Measurements from ENCODE around the gene FCN1. TPM values are rescaled to one million over a fixed set of nuclear protein-coding genes. Genes with fewer than 3 reads are reported as not detected.

Gene FCN1
- polyA plus RNA-seq, 1 donor (not counting 4 experiments of a cell fraction or from before 2014, with no cell fraction given): not detected

- no peak for FAIRE-seq
- H2AFZ ChIP-seq (ENCODE audit: control insufficient read depth, low read length): no peak overlapping the region
These were observed 42.2 kb upstream of the FCN1 start for GRCh38 chr9:134959971-134960310.

DNA sequence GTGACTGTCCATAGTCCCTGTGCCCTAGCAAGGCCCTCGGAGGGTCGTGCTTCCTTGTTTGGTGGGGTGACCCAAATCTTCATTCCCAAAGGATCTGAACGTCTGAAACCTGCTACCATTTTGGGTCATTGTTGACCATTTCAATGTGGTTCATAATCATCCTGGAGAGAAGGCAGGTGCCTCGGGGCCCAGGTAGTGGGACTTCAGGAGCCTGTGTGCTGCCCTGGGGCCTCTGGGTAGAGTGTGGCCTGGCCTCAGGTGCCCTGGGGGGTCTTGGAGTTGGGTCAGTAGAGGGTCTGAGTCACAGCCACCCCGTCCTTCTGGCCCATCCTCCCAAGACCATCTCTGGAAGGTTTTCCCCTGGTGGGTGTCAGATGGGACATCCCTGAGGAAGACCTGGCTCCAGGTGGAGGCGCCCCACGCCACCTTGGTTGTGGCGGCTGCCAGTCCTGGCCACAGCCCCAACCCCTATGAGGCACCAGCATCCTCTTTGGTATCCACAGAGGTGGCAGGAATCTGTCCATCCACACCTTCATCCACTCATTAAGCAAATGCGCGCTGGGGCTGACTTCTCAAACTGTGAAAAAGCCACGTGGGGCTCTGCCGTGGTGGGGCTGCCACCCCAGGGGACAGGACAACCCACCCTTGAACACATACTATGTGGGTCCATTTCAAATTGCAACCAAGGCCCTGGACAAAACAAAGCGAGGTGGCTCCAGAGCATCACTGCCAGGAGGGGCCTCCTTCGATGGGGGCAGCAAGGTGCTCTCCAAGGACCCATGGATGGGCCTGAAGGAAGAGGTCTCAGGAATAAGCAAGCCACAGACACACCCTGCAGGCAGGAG lies 41.6 kb upstream of the FCN1 start:
- no peak overlapping the region for H3K9ac ChIP-seq (ENCODE audit: control insufficient read depth, extremely low read depth, insufficient read depth, low read length)
- dilution Hi-C loops (cut with MboI; ENCODE audit: extremely low pct_ligation_motif_present, low sequenced_read_pairs): no loop called here
- H3K4me3 ChIP-seq (ENCODE audit: control insufficient read depth in 2 of 3, extremely low read depth in 1 of 3, insufficient read depth in 2 of 3, low read depth in 1 of 3, low read length in 3 of 3): no peak overlapping the region
- H3K27me3 ChIP-seq (ENCODE audit: control insufficient read depth, extremely low read depth, insufficient read depth, low read length): no peaks in the 10 kb centered on the region
- no peaks in the 10 kb centered on the region for H4K20me1 ChIP-seq (ENCODE audit: control insufficient read depth, extremely low read depth, insufficient read depth, low read length)
- H3K9me1 ChIP-seq (ENCODE audit: control insufficient read depth, extremely low read depth, insufficient read depth, low read length): no peaks in the 10 kb centered on the region
- H3K4me1 ChIP-seq (ENCODE audit: control insufficient read depth, extremely low read depth, insufficient read depth, low read length): no peaks in the 10 kb centered on the region
- H3K9me3 ChIP-seq (ENCODE audit: control insufficient read depth, low read depth, low read length): no peaks in the 10 kb centered on the region
- H3K27ac ChIP-seq (ENCODE audit: control insufficient read depth, insufficient read depth, low read length): no peak overlapping the region
- H3K4me2 ChIP-seq (ENCODE audit: control insufficient read depth, extremely low read depth, insufficient read depth, low read depth, low read length): no peak overlapping the region
- TF ChIP-seq, protein P1, sequence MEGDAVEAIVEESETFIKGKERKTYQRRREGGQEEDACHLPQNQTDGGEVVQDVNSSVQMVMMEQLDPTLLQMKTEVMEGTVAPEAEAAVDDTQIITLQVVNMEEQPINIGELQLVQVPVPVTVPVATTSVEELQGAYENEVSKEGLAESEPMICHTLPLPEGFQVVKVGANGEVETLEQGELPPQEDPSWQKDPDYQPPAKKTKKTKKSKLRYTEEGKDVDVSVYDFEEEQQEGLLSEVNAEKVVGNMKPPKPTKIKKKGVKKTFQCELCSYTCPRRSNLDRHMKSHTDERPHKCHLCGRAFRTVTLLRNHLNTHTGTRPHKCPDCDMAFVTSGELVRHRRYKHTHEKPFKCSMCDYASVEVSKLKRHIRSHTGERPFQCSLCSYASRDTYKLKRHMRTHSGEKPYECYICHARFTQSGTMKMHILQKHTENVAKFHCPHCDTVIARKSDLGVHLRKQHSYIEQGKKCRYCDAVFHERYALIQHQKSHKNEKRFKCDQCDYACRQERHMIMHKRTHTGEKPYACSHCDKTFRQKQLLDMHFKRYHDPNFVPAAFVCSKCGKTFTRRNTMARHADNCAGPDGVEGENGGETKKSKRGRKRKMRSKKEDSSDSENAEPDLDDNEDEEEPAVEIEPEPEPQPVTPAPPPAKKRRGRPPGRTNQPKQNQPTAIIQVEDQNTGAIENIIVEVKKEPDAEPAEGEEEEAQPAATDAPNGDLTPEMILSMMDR (optimal IDR thresholded peaks at IDR 0.05 in 1 of 3, IDR thresholded peaks at IDR 0.05 in 1 of 3, conservative IDR thresholded peaks at IDR 0.05 in 1 of 3; ENCODE audit: extremely low read depth in 1 of 3, insufficient read depth in 2 of 3, low read length in 3 of 3): no peak
- TF ChIP-seq EZH2 (IDR thresholded peaks at IDR 0.05; ENCODE audit: low read length): no peak
- no peaks in the 10 kb centered on the region for H3K79me2 ChIP-seq (ENCODE audit: control insufficient read depth, insufficient read depth, low read length)
- H2AFZ ChIP-seq (ENCODE audit: control insufficient read depth, low read length): no peak overlapping the region
- no peaks in the 10 kb centered on the region for H3K36me3 ChIP-seq (ENCODE audit: control insufficient read depth in 2 of 2, extremely low read depth in 1 of 2, insufficient read depth in 2 of 2, low read length in 2 of 2)
- DNase-seq (ENCODE audit: low read depth, low spot score) (no peak), FAIRE-seq (no peak)

More at GRCh38 chr9:134959971-134960310, 42.2 kb upstream of the FCN1 start:
- Histone ChIP-seq H3K4me2 (ENCODE audit: control insufficient read depth, extremely low read depth, insufficient read depth, low read depth, low read length) (no peak overlapping the region), H4K20me1 (ENCODE audit: control insufficient read depth, extremely low read depth, insufficient read depth, low read length) (no peaks in the 10 kb centered on the region), H3K27ac (ENCODE audit: control insufficient read depth, insufficient read depth, low read length) (no peak overlapping the region), H3K4me3 (ENCODE audit: control insufficient read depth in 2 of 3, extremely low read depth in 1 of 3, insufficient read depth in 2 of 3, low read depth in 1 of 3, low read length in 3 of 3) (no peak overlapping the region), H3K27me3 (ENCODE audit: control insufficient read depth, extremely low read depth, insufficient read depth, low read length) (no peaks in the 10 kb centered on the region), H3K9me1 (ENCODE audit: control insufficient read depth, extremely low read depth, insufficient read depth, low read length) (no peaks in the 10 kb centered on the region), H3K9ac (ENCODE audit: control insufficient read depth, extremely low read depth, insufficient read depth, low read length) (no peak overlapping the region), H3K36me3 (ENCODE audit: control insufficient read depth in 2 of 2, extremely low read depth in 1 of 2, insufficient read depth in 2 of 2, low read length in 2 of 2) (no peaks in the 10 kb centered on the region), H3K79me2 (ENCODE audit: control insufficient read depth, insufficient read depth, low read length) (no peaks in the 10 kb centered on the region), H3K4me1 (ENCODE audit: control insufficient read depth, extremely low read depth, insufficient read depth, low read length) (no peaks in the 10 kb centered on the region), H3K9me3 (ENCODE audit: control insufficient read depth, low read depth, low read length) (no peaks in the 10 kb centered on the region)
- dilution Hi-C loops (cut with MboI; ENCODE audit: extremely low pct_ligation_motif_present, low sequenced_read_pairs): no loop called here
- DNase-seq (ENCODE audit: low read depth, low spot score): no peak
- TF ChIP-seq, protein P1 (optimal IDR thresholded peaks at IDR 0.05 in 1 of 3, IDR thresholded peaks at IDR 0.05 in 1 of 3, conservative IDR thresholded peaks at IDR 0.05 in 1 of 3; ENCODE audit: extremely low read depth in 1 of 3, insufficient read depth in 2 of 3, low read length in 3 of 3): no peak
- TF ChIP-seq EZH2 (IDR thresholded peaks at IDR 0.05; ENCODE audit: low read length): no peak

Data from keratinocyte (primary cell).